Measurements from ENCODE around the gene MYPOP.
"Not testable (repeated sequence)": the region's sequence is repeated elsewhere in the genome, so short reads cannot be mapped to it uniquely, and the experiment has no call there.

Gene MYPOP

GRCh38 chr19:45882652-45883585 lies 19.5 kb downstream of the MYPOP start:
- DNase-seq: no peak

- DNase-seq: no peak
Observed at GRCh38 chr19:45881909-45882528, 20.4 kb downstream of the MYPOP start.

DNA sequence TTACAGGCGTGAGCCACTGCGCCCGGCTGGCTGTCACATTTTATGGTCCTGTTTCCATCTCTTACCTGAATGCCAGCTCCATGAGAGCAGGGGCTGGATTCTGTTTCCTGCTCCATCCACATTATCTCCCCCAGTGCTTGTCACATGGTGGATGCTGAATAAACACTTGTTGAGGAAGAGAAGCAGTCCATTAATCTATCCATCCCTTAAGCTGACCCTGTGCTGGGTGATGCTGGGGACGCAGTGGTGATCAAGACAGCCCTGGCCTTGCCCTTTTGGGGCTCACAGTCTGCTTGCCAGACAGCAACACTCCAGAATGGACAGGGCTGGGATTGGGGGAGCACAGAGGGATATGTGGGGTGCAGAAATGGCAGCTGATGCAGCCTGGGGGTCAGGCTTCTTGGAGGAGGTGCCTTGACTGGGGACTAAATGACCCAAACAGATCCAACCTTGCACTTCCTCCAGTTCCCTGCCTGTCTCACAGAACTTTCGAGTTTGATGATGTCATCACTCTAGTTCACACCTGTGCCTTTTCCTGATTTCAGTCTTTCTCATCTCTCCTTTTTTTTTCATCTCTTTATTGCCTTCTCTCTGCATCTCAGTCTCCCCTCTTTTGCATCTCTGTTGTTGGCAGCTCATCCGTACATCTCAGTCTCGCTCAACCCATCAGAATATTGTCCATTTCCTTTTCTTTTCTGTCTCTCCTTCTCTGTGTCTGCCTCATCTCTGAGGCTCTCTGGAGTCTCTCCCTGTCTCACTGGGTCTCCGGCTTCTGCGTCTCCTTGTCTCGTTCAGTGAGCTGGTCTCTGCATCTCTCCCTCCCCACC lies 21.1 kb downstream of the MYPOP start:
- DNase-seq: no peak

DNA sequence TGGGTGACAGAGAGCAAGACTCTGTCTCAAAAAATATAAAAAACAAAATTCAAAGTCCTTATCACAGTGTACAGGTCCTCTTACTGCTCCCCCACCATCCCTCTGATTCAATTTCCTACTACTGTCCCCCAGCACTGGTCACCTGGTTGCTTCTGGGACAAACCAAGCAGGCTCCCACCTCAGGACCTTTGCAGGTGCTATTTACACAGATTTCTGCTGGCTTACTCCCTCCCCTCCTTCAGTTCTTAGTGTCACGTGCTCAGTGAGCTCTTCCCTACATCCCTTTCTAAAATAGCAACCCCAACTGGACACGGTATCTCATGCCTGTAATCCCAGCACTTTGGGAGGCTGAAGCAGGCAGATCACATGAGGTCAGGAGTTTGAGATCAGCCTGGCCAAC lies 22.4 kb downstream of the MYPOP start:
- DNase-seq: no peak

GRCh38 chr19:45879055-45879454 lies 23.4 kb downstream of the MYPOP start:
- no peak for DNase-seq

- DNase-seq: no peak
Observed at GRCh38 chr19:45878043-45878794, 24.2 kb downstream of the MYPOP start.

DNA sequence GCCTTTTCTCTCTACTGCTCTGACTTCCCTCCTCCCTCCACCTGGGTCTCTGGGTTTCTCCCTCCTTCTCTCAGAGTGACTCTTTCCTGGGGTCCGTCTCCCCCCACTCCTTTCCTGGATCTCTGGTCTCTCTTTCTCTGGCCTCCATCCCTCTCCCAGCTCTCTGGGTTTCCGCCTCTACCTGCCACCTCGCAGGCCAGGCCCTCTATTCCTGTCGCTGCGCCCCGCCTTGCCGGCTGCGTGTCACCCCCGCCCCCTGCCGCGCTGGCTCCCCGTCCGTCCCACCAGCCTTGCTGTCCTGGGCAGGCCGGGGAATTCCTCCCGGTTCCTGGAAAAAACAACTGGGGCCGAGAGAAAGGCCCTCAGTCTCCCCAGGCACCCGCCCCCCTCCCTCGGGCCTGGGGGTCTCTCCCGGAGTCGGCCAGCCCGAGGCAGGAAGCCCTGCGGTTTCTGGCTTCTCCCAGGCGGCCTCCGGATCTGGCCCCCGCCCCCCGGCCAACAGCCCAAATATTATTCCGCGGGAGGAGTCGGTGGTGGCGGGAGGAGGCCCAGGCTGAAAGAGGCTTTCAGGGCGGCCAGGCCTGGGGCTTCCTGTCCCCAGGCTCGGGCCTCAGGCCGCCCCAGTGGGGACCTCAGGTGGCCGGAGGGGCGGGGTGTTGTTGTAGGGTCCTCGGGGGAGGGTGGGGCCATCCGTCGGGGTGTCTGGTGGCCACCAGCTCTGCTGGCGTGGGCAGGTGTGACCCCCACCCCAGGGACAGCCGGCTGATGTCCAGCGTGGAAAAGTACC lies 25.8 kb downstream of the MYPOP start:
- no peak for DNase-seq

DNA sequence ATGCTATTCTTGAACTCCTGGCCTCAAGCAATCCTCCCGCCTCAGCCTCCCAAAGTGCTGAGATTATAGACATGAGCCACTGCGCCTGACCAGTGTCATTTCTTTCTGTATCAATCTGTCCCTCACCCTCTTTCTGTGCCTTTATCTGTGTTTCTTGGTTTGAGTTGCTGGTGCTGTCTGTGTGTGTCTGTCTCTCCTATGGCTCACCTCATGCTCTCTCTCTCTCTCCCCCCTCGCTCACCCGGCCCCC lies 26.3 kb downstream of the MYPOP start:
- no peak for DNase-seq

GRCh38 chr19:45874620-45874966 lies 27.8 kb downstream of the MYPOP start:
- no peak for DNase-seq

DNA sequence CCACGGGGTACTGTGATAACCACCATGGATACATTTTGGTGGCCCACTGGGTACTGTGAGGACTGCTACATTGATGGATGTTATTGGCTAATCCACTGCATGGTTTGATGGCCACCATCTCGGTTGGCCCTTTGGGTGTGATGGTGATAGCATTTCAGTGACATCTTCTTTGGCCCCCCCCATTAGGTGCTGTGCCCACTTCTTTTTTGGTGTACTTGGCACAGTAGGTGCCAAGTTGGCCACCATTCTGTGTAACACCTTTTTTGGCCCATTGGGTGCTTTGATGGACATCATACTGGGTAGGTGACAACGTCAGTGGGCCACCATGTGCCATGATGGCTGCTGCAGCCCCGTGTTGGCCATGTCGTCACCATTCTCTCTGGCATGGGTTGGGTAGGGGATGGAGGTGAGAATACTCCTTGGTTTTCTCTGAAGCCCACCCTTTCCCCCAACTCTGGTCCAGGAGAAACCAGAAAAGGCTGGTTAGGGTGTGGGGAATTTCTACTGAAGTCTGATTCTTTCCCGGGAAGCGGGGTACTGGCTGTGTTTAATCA lies 29.1 kb downstream of the MYPOP start:
- DNase-seq: no peak

DNA sequence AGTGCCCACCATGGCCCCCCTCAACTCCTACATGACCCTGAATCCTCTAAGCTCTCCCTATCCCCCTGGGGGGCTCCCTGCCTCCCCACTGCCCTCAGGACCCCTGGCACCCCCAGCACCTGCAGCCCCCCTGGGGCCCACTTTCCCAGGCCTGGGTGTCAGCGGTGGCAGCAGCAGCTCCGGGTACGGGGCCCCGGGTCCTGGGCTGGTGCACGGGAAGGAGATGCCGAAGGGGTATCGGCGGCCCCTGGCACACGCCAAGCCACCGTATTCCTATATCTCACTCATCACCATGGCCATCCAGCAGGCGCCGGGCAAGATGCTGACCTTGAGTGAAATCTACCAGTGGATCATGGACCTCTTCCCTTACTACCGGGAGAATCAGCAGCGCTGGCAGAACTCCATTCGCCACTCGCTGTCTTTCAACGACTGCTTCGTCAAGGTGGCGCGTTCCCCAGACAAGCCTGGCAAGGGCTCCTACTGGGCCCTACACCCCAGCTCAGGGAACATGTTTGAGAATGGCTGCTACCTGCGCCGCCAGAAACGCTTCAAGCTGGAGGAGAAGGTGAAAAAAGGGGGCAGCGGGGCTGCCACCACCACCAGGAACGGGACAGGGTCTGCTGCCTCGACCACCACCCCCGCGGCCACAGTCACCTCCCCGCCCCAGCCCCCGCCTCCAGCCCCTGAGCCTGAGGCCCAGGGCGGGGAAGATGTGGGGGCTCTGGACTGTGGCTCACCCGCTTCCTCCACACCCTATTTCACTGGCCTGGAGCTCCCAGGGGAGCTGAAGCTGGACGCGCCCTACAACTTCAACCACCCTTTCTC lies 30.1 kb downstream of the MYPOP start:
- DNase-seq: no peak

DNA sequence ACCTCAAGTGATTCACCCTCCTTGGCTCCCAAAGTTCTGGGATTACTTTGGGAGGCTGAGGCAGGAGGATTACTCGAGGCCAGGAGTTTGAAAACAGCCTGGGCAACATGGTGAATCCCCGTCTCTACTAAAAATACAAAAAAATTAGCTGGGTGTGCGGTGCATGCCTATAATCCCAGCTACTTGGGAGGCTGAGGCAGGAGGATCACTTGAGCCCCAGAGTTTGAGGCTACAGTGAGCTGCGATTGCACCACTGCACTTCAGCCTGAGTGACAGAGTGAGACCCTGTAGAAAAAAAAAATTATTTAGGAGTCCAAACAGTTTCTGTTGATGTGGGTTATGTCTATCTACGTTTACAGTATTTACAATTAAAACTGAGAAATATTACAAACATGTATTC lies 31.6 kb downstream of the MYPOP start:
- no peak for DNase-seq

GRCh38 chr19:45867241-45867640 lies 35.2 kb downstream of the MYPOP start:
- not testable (repeated sequence) for DNase-seq

- DNase-seq: no peak
Observed at GRCh38 chr19:45866400-45867176, 35.8 kb downstream of the MYPOP start.

GRCh38 chr19:45865269-45865948 lies 37.0 kb downstream of the MYPOP start:
- no peak for DNase-seq

GRCh38 chr19:45864629-45865082 lies 37.8 kb downstream of the MYPOP start:
- no peak for DNase-seq

- DNase-seq: no peak
Observed at GRCh38 chr19:45863840-45864628, 38.4 kb downstream of the MYPOP start, which contains the start of gene FOXA3. Gene FOXA3, plus strand, starts transcription at chr19:45864326. Its CDS starts 131 bp downstream, at chr19:45864457.

GRCh38 chr19:45863335-45863839 lies 39.0 kb downstream of the MYPOP start:
- no peak for DNase-seq

Measured in NCI-H1092 (cell line).